ENCODE data around the gene OSR1.

DNA sequence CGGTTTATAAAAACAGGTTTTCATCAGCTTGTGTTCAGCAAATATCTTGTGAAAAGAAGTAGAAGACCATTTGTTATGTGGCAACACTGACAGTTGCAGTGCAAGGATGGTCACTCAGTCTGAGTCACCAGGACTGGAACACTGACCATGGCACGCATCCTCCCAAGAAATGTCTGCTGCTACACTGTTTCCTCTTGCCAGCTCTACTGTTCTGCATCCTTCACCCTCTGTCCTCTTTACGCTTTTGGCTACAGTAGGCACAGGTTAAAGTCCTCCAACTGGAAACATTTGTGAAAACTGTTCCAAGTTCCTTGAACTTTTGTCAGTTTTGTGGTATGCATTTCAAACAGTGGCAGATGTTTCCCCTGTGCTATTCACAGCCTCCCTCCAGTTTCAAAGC, 39.4 kb downstream of the OSR1 start:
- TF ChIP-seq, protein P1, sequence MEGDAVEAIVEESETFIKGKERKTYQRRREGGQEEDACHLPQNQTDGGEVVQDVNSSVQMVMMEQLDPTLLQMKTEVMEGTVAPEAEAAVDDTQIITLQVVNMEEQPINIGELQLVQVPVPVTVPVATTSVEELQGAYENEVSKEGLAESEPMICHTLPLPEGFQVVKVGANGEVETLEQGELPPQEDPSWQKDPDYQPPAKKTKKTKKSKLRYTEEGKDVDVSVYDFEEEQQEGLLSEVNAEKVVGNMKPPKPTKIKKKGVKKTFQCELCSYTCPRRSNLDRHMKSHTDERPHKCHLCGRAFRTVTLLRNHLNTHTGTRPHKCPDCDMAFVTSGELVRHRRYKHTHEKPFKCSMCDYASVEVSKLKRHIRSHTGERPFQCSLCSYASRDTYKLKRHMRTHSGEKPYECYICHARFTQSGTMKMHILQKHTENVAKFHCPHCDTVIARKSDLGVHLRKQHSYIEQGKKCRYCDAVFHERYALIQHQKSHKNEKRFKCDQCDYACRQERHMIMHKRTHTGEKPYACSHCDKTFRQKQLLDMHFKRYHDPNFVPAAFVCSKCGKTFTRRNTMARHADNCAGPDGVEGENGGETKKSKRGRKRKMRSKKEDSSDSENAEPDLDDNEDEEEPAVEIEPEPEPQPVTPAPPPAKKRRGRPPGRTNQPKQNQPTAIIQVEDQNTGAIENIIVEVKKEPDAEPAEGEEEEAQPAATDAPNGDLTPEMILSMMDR (IDR thresholded peaks at IDR 0.05), result no peak
- no peak for TF ChIP-seq ZFX (IDR thresholded peaks at IDR 0.05; ENCODE audit: borderline replicate concordance)

Data from 22Rv1 (cell line).